ENCODE results near the gene KLRF1. TPM values are rescaled to one million over a fixed set of nuclear protein-coding genes. Genes with fewer than 3 reads are reported as not detected.

The KLRF1 gene
- polyA plus RNA-seq, 6 donors from 2014 or later: 1.6 to 5.6 (median 2.4) TPM; not detected in 1

DNA sequence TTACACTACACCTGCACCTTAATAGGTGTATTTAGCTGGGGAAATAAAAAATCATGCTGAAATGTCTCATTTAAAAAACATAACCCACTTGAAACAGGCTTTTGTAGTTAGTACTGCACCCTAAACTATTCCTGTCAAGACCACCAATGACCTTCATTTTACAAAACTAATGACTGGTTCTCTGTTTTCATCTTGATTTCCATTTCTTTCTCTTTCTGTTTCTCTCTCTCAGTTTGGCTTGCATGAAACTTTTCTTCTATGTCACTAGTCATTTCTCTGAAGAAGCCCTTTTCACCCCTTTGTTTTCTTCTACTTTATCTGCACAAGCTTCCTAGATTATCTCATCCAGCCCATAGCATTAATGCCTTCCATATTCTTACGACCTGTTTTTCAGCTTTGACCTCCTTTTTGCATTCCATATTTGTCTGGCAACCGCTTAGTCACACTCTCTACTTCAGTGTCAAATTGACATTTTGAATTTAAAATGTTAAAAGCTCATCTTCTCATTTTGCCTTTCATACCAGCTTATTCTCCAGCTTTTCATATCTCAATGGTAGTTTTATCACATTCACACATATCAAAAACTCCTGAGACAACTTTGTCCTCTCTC, 32.7 kb upstream of the KLRF1 start:
- ATAC-seq (ENCODE audit: low read depth in 2 of 2) (peak; percentile 21 to 31), DNase-seq (peak; percentile 38)
- peak overlapping the region; percentile 5 to 94 (median 70) for H3K27ac Mint-ChIP-seq
- peaks cover 0 to 6% (median 3%) of the 10 kb centered on the region in 7 donors for H3K9me3 Mint-ChIP-seq
- H3K4me3 Mint-ChIP-seq: peak overlapping the region; percentile 25 to 81 (median 64)
- H3K36me3 Mint-ChIP-seq: peaks cover 0 to 5% of the 10 kb centered on the region in 2 donors
- no peaks in the 10 kb centered on the region for H3K27me3 Mint-ChIP-seq
- H3K4me1 Mint-ChIP-seq: peaks cover 50 to 58% (median 57%) of the 10 kb centered on the region in 3 donors

DNA sequence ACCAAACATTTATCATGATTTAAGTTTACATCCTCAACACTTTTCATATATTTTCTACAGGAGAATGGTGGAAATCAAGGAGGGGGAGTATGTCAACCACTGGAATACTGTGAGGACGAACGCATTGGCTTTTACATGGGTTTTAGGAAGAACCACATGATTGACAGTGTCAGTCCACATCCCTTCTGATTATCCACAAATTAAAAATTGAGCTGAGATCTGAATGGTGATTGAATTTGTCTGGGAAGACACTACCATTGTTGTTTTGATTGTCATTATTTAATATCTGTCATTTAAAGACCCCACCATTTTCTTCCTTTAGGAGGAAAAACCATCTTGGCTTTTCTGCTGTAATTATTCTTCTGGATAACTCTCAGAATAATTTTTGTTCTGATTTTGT, 31.3 kb upstream of the KLRF1 start:
- ATAC-seq (ENCODE audit: low read depth in 2 of 2): no peak
- Mint-ChIP-seq H3K4me3 (no peak overlapping the region), H3K27ac (no peak overlapping the region), H3K27me3 (no peaks in the 10 kb centered on the region), H3K36me3 (no peaks in the 10 kb centered on the region), H3K9me3 (peaks cover 0 to 1% (median 0%) of the 10 kb centered on the region in 7 donors), H3K4me1 (peaks cover 46 to 53% (median 51%) of the 10 kb centered on the region in 3 donors)
- no peak for DNase-seq

DNA sequence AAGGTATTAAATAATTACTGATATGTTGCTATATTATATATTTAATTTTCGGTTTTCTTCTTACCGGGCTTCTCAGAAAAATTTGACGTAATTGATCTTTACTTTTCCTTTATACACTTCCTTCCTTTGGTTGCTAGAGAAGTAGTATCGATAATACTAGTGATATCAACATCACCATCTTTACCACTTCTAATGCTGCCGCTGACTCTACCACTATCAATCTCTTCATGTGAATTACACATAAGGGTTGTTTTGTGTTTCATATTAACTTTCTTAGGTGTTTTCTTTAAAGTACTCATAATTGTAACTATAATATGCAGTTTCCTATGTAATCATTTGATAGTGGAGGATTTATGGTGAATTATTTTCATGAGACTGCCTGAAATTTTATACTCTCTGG, 30.9 kb upstream of the KLRF1 start:
- Mint-ChIP-seq H3K27ac (peak overlapping the region in 3 of 6 donors; percentile 26 to 88 (median 88)), H3K9me3 (peaks cover 0 to 2% (median 0%) of the 10 kb centered on the region in 7 donors), H3K4me3 (peak overlapping the region in 1 of 8 donors; percentile 8), H3K4me1 (peaks cover 44 to 50% (median 49%) of the 10 kb centered on the region in 3 donors), H3K27me3 (no peaks in the 10 kb centered on the region), H3K36me3 (no peaks in the 10 kb centered on the region)
- DNase-seq: no peak
- ATAC-seq (ENCODE audit: low read depth in 2 of 2): no peak

DNA sequence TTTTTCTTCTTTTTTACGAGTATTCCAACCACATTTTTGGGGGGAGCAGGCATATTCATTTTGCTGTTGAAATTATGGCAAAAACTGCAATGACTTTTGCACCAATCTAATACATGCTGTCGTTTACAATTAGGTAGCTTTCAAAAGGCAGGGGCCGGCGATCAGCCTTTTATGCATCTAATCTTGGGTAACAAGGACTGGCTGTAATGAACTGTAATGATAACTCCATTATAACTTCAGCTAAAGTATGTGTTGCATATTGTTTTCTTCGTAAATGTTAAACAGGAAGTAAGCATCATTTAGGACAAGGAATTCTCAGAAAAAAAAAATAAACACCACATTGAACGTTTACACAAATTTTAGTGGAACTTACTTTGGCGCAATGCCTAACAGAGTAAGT, 30.3 kb upstream of the KLRF1 start:
- no peak for ATAC-seq (ENCODE audit: low read depth in 2 of 2)
- Mint-ChIP-seq H3K36me3 (no peaks in the 10 kb centered on the region), H3K4me1 (peaks cover 40 to 45% (median 44%) of the 10 kb centered on the region in 3 donors), H3K9me3 (peaks cover 0 to 2% (median 0%) of the 10 kb centered on the region in 7 donors), H3K27me3 (peaks cover 0 to 3% (median 0%) of the 10 kb centered on the region in 3 donors), H3K27ac (no peak overlapping the region), H3K4me3 (no peak overlapping the region)
- no peak for DNase-seq

DNA sequence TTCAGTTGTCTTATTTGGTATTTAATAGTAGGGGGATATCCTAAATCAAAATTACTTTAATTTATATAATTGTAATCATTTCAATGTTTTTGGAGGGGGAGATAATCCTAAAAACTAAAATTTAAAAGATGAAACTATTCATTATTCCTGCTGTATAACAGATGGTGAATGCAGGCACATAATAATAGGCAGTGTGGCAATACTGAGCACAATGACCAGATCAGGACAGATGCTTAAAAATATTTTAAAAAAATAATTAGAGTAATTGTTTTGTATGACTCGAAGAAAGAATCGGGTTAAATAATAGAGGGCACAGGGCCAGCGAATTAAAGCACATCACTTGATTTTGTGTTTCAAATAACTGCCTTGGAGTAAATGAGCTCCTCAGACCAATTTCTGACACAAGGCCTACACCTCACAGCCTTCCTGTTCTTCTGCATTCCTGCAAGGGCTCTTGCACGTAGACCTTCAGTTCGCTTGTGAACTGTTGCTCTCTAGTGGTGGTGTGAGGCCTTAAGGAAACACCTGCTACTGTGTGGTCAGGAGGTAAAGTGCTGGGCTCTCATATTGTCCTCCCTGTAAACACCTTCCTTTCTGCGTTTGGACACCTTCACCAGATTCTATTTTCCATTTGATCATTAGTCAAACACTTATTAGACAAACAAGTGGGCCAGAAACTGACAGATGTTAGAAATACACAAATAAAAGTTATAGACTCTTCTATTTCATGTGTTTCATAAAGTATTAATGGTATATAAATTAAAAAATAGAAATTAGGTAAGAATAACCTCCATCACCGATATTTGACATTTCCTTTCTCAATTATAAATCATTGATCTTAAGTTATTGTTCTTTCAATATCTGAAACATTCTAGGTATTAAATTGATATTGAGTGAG, 29.3 kb upstream of the KLRF1 start:
- peak; percentile 87 to 88 for ATAC-seq (ENCODE audit: low read depth in 2 of 2)
- Mint-ChIP-seq H3K27me3 (peaks cover 0 to 5% (median 0%) of the 10 kb centered on the region in 3 donors), H3K9me3 (peaks cover 0 to 2% (median 0%) of the 10 kb centered on the region in 7 donors), H3K36me3 (no peaks in the 10 kb centered on the region), H3K4me3 (no peak overlapping the region), H3K27ac (peak overlapping the region in 3 of 6 donors; percentile 28 to 93 (median 37)), H3K4me1 (peaks cover 32 to 35% (median 34%) of the 10 kb centered on the region in 3 donors)
- peak; percentile 67 for DNase-seq

DNA sequence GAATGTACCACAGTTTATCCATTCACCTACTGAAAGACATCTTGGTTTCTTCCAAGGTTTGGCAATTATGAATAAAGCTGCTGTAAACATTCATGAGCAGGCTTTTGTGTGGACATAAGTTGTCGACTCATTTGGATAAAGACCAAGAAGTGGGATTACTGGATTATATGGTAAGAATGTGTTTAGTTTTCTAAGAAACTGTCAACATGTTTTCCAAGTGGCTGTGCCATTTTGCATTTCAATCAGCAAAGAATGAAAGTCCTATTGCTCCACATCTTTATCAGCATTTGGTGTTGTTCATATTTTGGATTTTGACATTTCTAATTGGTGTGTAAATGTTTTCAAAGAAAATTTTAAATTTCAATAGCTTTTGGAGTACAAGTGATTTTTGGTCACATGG, 27.3 kb upstream of the KLRF1 start:
- H3K9me3 Mint-ChIP-seq: peaks cover 0 to 2% (median 0%) of the 10 kb centered on the region in 7 donors
- H3K4me3 Mint-ChIP-seq: no peak overlapping the region
- ATAC-seq (ENCODE audit: low read depth in 2 of 2) (no peak), DNase-seq (no peak)
- H3K27me3 Mint-ChIP-seq: peaks cover 0 to 5% (median 0%) of the 10 kb centered on the region in 3 donors
- H3K36me3 Mint-ChIP-seq: no peaks in the 10 kb centered on the region
- peaks cover 15 to 18% (median 16%) of the 10 kb centered on the region in 3 donors for H3K4me1 Mint-ChIP-seq
- no peak overlapping the region for H3K27ac Mint-ChIP-seq

DNA sequence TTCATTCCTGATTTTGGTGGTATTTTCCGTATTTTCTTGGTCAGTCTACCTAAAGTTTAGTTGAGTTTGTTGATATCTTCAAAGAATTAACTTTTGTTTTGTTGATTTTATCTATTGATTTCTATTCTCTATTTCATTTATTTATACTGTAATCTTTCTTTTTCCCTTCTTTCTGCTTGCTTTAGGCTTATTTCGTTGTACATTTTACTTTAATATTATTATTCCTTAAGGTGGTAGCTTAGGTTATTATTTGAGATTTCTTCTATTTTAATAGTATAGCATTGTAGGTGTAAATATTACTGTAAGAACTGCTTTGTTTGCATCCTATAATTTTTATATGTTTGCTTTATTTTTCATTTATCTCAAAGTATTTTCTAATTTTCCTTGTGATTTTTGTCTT, 21.4 kb upstream of the KLRF1 start:
- Mint-ChIP-seq H3K27me3 (peaks cover 0 to 5% (median 4%) of the 10 kb centered on the region in 3 donors), H3K4me1 (peaks cover 5 to 10% (median 6%) of the 10 kb centered on the region in 3 donors), H3K4me3 (no peak overlapping the region), H3K36me3 (no peaks in the 10 kb centered on the region), H3K9me3 (peaks cover 0 to 1% (median 0%) of the 10 kb centered on the region in 7 donors), H3K27ac (no peak overlapping the region)
- ATAC-seq (ENCODE audit: low read depth in 2 of 2) (no peak), DNase-seq (no peak)

DNA sequence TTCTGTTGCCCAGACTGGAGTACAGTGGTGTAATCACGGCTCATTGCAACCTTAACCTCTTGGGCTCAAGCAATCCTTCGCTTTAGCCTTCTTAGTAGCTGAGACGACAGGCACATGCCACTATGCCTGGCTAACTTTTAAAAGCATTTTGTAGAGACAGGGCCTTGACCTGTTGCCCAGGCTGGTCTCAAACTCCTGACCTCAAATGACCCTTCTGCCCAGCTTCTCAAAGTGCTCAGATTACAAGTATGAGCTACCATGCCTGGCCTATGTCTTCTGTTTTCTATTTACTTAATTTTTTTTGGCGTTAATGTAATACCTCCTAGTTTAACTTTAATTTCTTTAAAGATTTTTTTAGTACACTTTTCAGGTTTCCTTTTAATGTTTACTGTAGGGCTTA, 20.6 kb upstream of the KLRF1 start:
- Mint-ChIP-seq H3K9me3 (no peaks in the 10 kb centered on the region), H3K27me3 (peaks cover 0 to 12% (median 5%) of the 10 kb centered on the region in 3 donors), H3K4me3 (no peak overlapping the region), H3K4me1 (peaks cover 6 to 18% (median 14%) of the 10 kb centered on the region in 3 donors), H3K36me3 (no peaks in the 10 kb centered on the region), H3K27ac (no peak overlapping the region)
- ATAC-seq (ENCODE audit: low read depth in 2 of 2): no peak
- no peak for DNase-seq

DNA sequence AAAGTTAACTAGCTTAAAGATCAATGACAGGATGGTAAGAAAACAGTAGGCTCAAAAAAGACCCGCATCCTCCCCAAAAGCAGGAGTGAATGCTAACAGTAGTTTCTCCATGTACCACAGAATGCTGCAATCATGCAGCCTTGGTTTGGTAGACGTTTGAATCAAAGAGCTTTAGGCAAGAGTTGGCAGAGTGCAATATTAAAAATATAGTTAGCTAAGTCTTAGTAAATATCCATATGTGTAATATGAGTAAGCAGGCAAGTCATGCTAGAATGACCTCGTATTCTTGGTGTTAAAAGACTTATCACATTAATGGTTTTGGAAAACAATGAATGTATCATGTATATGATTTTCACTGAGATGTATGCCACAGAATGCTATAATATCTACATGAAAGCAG, 18.8 kb upstream of the KLRF1 start:
- Mint-ChIP-seq H3K4me3 (no peak overlapping the region), H3K27ac (no peak overlapping the region), H3K36me3 (no peaks in the 10 kb centered on the region), H3K9me3 (no peaks in the 10 kb centered on the region), H3K4me1 (peaks cover 6 to 20% (median 18%) of the 10 kb centered on the region in 3 donors), H3K27me3 (peaks cover 0 to 15% (median 2%) of the 10 kb centered on the region in 3 donors)
- DNase-seq: no peak
- no peak for ATAC-seq (ENCODE audit: low read depth in 2 of 2)

DNA sequence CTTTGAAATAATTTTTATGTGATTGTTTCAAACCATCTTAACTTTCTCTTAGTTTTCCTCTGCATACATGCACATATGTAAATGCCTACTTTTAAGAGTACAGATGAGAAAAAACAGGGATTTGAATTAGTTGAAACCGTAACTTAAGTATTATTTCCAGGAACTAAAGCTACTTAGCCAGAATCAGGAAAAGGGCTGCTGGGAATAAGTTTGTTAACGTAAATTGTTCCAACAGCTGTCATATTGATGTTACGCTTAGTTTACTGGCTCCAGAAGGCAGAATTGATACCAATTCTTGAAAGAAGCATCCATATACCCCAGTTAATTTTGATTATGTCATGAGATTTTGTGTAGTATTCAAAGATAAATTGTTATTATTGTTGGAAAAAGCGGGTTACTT, 17.9 kb upstream of the KLRF1 start:
- DNase-seq: no peak
- Mint-ChIP-seq H3K9me3 (no peaks in the 10 kb centered on the region), H3K4me3 (peak overlapping the region in 1 of 8 donors; percentile 15)

DNA sequence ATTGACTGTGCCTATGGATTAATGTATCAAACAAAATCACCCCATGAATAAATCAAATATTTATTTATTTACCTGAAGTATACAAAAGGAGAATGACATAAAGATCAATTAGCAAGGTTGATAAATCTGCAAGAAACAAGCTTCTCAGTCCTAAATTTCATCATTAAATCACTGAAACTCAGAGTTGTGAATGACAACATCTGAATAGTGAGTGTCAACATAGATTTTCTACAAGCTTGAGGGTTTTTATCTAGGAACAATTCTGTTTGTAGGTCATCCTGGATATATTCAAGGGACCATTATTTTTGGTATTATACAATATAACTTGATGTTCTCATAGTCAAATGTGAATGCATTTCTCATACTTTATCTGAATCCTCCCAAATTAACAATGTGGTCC, 17.4 kb upstream of the KLRF1 start:
- Mint-ChIP-seq H3K4me3 (no peak overlapping the region), H3K36me3 (no peaks in the 10 kb centered on the region), H3K9me3 (no peaks in the 10 kb centered on the region), H3K27ac (no peak overlapping the region), H3K4me1 (peaks cover 13 to 27% (median 26%) of the 10 kb centered on the region in 3 donors), H3K27me3 (peaks cover 5 to 20% (median 8%) of the 10 kb centered on the region in 3 donors)
- DNase-seq: no peak
- no peak for ATAC-seq (ENCODE audit: low read depth in 2 of 2)

More for the DNA sequence above, 17.9 kb upstream of the KLRF1 start:
- Mint-ChIP-seq H3K27me3 (peaks cover 5 to 20% (median 8%) of the 10 kb centered on the region in 3 donors), H3K27ac (no peak overlapping the region), H3K4me1 (peaks cover 13 to 27% (median 26%) of the 10 kb centered on the region in 3 donors), H3K36me3 (no peaks in the 10 kb centered on the region)
- ATAC-seq (ENCODE audit: low read depth in 2 of 2): no peak

DNA sequence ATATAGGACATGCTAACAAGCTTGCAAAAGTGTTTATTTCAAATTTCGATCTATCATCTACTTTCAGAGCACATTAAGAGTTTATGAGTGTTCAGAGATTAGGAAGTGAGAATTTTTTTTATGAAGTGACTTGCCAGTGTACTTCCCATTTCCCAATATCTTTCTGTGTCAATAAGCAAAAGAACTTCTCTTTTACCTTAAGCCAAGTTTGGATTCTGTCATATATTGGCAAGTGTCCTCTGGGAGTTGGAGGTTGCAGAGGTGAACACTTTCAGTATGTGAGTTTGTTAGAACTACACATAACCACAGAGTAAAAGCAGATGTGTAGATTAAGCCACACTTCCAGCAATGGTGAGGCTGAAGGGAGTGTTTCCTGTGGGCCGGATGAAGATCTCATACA, 16.6 kb upstream of the KLRF1 start:
- peak overlapping the region in 1 of 6 donors; percentile 57 for H3K27ac Mint-ChIP-seq
- peak overlapping the region in 2 of 8 donors; percentile 2 to 26 for H3K4me3 Mint-ChIP-seq
- peak; percentile 27 for DNase-seq

DNA sequence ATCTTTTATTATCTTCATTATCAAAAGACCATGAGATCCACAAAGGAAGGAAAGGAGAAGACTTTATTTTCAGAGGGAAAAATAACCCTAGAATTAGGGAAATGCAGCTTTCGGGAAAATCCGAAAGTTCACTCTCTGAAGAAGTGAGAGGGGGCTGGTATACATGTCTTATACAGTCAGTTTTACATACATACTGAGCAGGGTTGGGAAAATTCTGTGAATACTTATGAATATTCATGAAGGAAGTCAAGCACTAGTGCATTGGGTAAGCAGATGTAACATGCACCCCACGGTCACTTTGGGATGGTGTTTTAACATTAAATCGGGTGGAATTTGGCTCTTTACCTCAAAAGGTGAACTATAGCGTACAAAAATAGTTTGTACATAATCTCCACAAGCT, 15.7 kb upstream of the KLRF1 start:
- H3K9me3 Mint-ChIP-seq: no peaks in the 10 kb centered on the region

More for the DNA sequence above, 16.6 kb upstream of the KLRF1 start:
- peak in 1 of 2 donors; percentile 13 for ATAC-seq (ENCODE audit: low read depth in 2 of 2)
- Mint-ChIP-seq H3K27me3 (peaks cover 5 to 20% (median 8%) of the 10 kb centered on the region in 3 donors), H3K4me1 (peaks cover 13 to 27% (median 26%) of the 10 kb centered on the region in 3 donors), H3K9me3 (no peaks in the 10 kb centered on the region), H3K36me3 (no peaks in the 10 kb centered on the region)

More for the DNA sequence above, 15.7 kb upstream of the KLRF1 start:
- Mint-ChIP-seq H3K4me1 (peaks cover 13 to 27% (median 26%) of the 10 kb centered on the region in 3 donors), H3K4me3 (peak overlapping the region in 1 of 8 donors; percentile 28), H3K27ac (no peak overlapping the region), H3K36me3 (no peaks in the 10 kb centered on the region), H3K27me3 (peaks cover 5 to 20% (median 8%) of the 10 kb centered on the region in 3 donors)
- ATAC-seq (ENCODE audit: low read depth in 2 of 2): no peak
- no peak for DNase-seq
